Ramos (cell line): ENCODE results near the gene ARL14EPL.

Source experiments
- in situ Hi-C: fragments of 300-500 bp; cut with MboI; formaldehyde crosslinking; loops from one replicate; pipeline ENCODE4 v1.14.3; 2022; ENCODE audit warnings: low sequenced_read_pairs; ENCODE audit not compliant: unreplicated experiment

Gene ARL14EPL

GRCh38 chr5:116032094-116032517, at the start of gene ARL14EPL:
Gene ARL14EPL, plus strand, starts transcription at chr5:116032472. Its CDS starts 18,994 bp downstream, at chr5:116051466.
- in situ Hi-C loops: no loop called here

DNA sequence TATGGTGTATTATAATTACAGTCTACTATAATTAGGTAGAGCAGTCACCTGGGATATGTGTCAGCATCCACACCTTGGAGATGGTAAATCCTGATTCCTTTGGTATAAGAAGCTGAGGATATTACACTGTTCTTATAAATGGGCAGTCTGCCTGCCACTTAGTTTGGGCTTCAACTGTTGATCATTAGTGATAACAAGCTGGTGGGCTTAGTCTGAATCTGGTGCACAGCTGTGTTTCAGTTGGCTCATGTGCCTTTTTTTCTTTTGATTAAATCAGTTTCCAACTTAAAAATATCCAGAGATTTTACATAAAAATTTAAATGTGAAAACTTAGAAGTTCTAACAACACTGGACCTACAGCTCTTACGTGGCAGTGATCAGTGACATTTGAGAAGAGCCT, 48.8 kb upstream of the ARL14EPL start:
- in situ Hi-C loops: no loop called here

DNA sequence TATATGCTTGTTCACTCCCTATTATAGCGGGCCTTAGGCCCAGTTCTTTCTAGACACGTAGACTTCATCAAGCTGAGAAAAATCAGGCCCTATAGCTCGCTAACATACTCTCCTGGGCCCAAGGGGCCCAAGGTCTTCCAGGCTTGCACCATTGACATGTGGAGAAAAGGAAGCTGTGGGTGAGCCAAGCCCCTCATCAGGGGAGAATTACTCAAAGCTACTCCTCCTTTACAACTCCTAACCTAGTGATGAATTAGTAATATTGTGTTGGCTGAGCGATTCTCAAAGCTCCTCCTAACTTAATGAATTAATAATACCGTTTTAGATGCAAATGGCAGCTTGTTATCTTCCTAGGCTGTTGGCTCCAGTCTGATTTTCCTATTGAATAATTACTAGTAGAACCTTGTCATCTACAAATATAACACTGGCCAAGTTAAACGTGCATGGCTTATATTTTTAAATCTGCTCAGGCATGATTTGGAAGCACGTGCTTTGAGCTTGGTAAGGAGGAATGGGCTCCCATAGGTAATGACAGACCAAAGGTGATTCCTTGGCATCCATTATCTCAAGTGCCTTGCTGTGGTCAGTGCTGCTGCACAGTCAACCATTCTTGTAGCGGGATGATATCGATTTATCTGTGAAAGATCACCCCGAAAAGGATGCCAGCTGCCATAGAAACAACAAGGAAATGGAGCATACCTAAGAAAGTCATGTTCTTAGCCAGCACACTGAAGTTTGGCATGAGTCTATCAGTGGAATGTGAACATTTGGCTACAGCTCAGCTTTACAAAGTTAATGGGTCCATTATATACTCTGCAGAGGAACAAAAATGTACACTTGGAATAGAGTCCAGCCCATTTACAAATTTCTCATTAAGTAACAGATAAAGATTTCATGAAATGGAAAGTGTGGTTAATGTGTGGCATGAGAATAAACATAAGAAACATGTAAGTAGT, 46.2 kb upstream of the ARL14EPL start:
- in situ Hi-C loops: no loop called here

DNA sequence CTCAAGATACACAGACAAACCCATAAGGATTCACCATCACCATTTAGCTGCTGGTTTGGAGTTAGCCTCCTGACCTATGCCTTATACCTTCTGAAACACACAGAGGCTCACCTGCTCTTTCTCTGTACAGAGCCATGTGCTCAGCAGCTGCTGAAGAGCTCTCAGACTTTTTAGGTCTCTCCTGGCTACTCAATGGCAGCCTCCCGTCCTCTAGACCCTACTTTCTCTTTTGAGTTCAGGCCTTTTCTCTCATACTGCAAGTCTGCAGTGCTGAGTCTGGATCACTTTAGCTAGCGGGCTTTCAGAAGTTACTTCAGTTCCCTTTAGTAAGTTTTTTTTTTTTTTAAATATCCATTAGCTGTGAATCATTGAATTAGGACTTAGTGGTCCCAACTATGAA, 44.3 kb upstream of the ARL14EPL start:
- in situ Hi-C loops: no loop called here

- in situ Hi-C loops: no loop called here
Observed at GRCh38 chr5:115992848-115993350, 39.4 kb upstream of the ARL14EPL start.

- in situ Hi-C loops: no loop called here
Observed at GRCh38 chr5:115995351-115995750, 36.9 kb upstream of the ARL14EPL start.

DNA sequence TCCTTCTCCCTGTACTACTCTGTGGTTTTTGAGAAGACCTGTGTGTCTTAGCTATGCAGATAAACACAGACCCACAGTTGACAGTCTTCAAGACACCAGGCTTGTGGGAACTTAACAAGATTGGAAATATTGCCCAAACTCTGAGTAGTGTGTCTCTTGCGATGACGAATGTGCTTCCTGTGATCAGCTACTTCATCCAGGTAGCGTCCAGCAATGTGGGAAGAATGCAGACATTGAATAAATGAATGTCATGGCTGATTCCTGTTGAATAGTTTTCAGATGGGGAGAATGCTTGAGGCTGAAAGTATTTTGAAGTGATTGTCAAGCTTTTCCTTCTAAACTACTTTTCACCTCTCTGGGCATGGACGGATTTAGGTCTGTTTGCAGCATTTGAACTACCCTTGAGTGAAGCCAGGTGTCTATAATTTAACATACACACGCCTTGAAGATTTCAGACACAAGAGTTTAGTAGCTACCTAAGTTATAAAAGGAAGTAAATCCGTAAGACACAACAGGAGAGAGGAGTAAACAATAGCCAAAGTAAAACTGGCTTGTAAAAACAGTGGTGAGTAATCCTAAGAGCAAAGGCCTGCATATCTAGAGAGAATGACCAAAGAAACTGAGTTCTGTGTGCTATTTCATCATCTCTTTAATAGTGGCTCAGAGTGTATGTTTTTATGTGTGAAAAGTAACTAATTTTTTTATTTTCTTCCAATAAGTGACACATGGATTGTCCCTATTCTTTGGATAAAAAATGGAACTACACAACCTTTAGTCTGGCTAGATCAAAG, 30.0 kb upstream of the ARL14EPL start:
- in situ Hi-C loops: no loop called here

DNA sequence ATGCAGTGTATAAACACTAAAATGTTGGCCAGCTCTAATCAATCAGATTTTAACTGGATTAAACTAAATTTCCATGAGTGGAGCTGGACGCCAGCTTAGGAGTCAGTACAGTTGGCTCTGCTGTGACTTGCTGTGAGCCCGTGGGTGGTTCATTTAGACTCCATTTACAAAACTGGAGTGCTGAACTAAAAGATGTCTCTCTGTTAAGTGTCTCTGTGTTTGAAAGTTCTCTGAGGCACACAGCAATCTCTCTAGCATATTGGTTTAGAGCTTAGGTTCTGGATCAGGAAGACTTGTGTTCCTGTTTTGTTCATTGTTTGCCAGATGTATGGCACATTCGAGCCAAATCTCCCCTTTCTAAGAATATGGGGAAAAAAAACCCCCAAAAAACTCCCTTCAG, 28.0 kb upstream of the ARL14EPL start:
- in situ Hi-C loops: no loop called here

DNA sequence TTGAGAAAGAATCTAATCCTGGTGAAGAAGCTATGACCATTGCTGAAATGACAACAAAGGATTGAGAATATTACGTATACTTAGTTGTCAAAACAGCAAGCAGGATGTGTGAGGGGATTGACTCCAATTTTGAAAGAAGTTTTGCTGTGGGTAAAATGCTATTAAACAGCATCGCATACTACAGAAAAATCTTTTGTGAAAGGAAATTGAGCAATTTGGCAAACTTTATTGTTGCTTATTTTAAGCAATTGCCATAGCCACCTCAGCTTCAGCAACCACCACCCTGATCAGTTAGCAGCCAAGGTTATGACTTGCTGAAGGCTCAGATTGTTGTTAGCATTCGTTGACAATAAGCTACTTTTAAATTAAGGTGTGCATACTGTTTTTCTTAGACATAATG, 22.5 kb upstream of the ARL14EPL start:
- in situ Hi-C loops: no loop called here

DNA sequence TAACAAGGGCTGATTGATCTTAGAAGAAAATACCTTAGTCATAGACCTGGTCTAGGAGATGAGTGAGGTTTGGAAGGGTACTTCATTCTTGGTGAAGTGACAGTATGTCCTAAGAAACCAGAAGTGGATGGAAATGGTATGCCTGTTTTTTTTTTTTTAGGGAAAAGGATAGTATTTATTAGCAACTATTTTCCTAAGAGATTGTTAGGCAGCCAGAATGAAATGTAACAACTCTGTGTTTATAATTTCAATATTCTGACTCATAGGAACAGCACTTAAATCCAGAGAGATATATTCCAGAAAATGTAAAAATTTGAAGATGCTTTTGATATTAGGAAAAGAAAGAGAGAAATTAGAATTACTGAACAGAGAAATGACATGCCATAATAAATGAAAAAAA, 21.2 kb upstream of the ARL14EPL start:
- in situ Hi-C loops: no loop called here

GRCh38 chr5:116013207-116013785, 19.0 kb upstream of the ARL14EPL start:
- in situ Hi-C loops: no loop called here

GRCh38 chr5:116013936-116014335, 18.3 kb upstream of the ARL14EPL start:
- in situ Hi-C loops: no loop called here

DNA sequence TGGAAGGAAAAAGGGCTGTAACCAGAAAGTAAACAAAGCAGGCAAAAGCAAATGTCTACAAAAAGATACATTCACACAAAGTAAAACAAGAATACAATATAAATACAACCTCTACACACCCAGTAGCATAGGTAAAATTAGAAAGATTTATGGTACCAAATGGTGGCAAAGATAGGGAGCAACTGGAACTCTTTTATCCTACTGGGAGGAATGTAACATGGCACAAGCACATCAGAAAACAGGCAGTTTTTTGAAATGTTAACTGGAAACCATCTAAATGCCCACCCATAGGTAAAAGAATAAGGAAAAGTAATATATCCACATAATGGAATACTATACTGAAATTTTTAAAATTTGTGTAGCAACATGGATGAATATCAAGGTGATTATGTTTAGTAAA, 8.7 kb upstream of the ARL14EPL start:
- in situ Hi-C loops: no loop called here

GRCh38 chr5:116025866-116026265, 6.4 kb upstream of the ARL14EPL start:
- in situ Hi-C loops: no loop called here

GRCh38 chr5:116032991-116033390, 719 bp downstream of the ARL14EPL start:
- in situ Hi-C loops: no loop called here

DNA sequence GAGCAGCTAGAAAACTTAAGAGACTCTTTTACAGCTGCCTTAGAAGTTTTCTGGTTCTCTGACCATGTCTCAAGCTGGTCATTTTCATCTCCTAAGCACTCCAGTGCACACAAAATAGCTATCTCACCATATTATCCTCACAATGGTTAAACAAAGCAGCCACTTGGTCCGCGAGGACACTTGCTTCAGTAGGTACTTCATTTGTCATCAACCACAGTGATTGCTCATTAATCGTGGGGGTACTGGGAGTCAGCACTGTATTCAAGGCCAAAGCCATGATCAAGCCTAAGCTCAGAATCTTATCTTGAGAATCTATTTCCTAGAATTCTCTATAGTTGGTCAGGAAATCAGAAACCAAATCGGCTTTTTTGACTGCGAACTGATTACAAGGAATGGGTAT, 2.9 kb downstream of the ARL14EPL start:
- in situ Hi-C loops: no loop called here

- in situ Hi-C loops: no loop called here
Observed at GRCh38 chr5:116037236-116037822, 5.1 kb downstream of the ARL14EPL start.

DNA sequence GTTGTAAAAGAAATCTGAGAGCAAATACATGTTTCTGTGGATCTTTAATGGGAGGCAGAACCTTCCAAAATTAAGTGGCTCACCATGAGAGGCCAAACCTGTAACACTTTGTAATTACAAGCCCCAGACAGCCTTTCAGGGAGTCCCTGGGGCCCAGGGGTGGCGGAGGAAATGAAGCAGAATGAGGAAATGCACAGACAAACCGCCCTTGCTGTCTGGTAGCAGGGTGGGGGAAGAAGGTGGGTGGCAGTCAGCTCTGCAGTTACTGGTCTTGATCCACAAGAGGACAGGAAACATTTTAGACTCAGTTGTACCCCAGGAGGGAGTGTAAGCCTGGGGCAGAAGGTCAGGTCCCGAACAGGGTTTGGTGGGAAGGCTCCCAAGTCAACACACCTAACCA, 6.5 kb downstream of the ARL14EPL start:
- in situ Hi-C loops: no loop called here

- in situ Hi-C loops: no loop called here
Observed at GRCh38 chr5:116042375-116042774, 10.1 kb downstream of the ARL14EPL start.

DNA sequence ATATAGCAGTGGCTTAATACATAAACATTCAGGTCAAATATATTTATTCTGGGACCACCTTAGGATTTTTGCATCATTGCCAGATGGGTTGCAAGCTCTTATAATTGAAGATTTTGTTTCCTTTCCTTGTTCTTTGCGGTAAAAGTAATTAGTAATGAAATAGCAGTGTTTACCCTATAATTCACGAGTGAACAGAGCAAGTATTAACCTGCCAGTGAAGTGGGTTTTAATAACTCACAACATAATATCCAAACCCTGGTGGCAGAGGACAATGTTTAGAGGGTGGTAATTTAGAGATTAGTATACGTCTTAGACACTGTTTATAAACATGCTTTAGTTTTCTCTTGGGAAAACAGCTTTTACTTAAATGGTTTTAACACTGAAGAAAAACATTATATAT, 11.8 kb downstream of the ARL14EPL start:
- in situ Hi-C loops: no loop called here
